Fibroblast of villous mesenchyme (primary cell): Measurements from ENCODE around the gene BATF2. TPM values are rescaled to one million over a fixed set of nuclear protein-coding genes. Genes with fewer than 3 reads are reported as not detected.
A peak's percentile ranks its signal among the peaks of the same experiment; 100 is the strongest.

Source experiments
- DNase-seq: peaks from one replicate; pipeline ENCODE4 v3.0.0-alpha.2; 2010; ENCODE audit warnings: low read depth
- H3K4me3 ChIP-seq: 2 replicates; pipeline ENCODE4 v1.5.1; 2011; ENCODE audit warnings: low read depth, mild to moderate bottlenecking, low read length
- CTCF ChIP-seq: IDR thresholded peaks from 2 replicates; pipeline ENCODE4 v1.5.1; 2012; ENCODE audit warnings: low read depth, mild to moderate bottlenecking, low read length; ENCODE audit not compliant: insufficient read depth
- small RNA-seq: library from RNA; depleted of rRNA; stranded (forward); fragments of <200 nt; gene quantifications from one replicate; pipeline ENCODE3, GENCODE V24; 2012
- total RNA-seq: library from RNA; depleted of rRNA; stranded (reverse); fragments of >200 nt; gene quantifications from 2 replicates; pipeline ENCODE4 v1.2.3, GENCODE V29; 2012

The BATF2 gene
- total RNA-seq, 1 donor = 0.86 TPM

GRCh38 chr11:64951529-64951928 is 45.2 kb downstream of the BATF2 start:
- H3K4me3 ChIP-seq = no peak overlapping the region
- DNase-seq = no peak
- TF ChIP-seq CTCF = no peak

GRCh38 chr11:64947208-64947814 is 49.5 kb downstream of the BATF2 start:
- peak; percentile 16 for DNase-seq

More at GRCh38 chr11:64947208-64947814, 49.5 kb downstream of the BATF2 start:
- no peak overlapping the region for H3K4me3 ChIP-seq
- peak; percentile 28 for TF ChIP-seq CTCF

Small RNA genes lying within 50 kb of the gene (small RNA-seq; reads per million reads assigned to genes)
- gene MIR6879 (not detected), gene SNX15 (not detected)

Other genes starting within 250 kb of the BATF2 start
- 0.64 and 1.7 TPM in 2 replicates for gene PYGM, start 237.0 kb downstream of the BATF2 start, total RNA-seq
- gene SF1, start 218.4 kb downstream of the BATF2 start, total RNA-seq = 95.3 and 95.9 TPM in 2 replicates
- 10.8 and 16.4 TPM in 2 replicates for gene MAP4K2, start 193.8 kb downstream of the BATF2 start, total RNA-seq
- 13.5 and 17.7 TPM in 2 replicates for gene MEN1, start 186.4 kb downstream of the BATF2 start, total RNA-seq
- gene CDC42BPG, start 152.3 kb downstream of the BATF2 start, total RNA-seq = under 0.01 TPM in 2 replicates
- gene EHD1, start 118.3 kb downstream of the BATF2 start, total RNA-seq = 80.2 and 93.7 TPM in 2 replicates
- 12.1 and 13.2 TPM in 2 replicates for gene ATG2A, start 79.8 kb downstream of the BATF2 start, total RNA-seq
- 11.6 and 14.2 TPM in 2 replicates for gene PPP2R5B, start 72.3 kb downstream of the BATF2 start, total RNA-seq
- gene GPHA2, start 61.1 kb downstream of the BATF2 start, total RNA-seq = not detected in 2 replicates
- gene MAJIN, start 24.9 kb downstream of the BATF2 start, total RNA-seq = not detected in 2 replicates
- gene ARL2, start 17.2 kb upstream of the BATF2 start, total RNA-seq = 44.5 and 73.4 TPM in 2 replicates
- 12.5 and 14.5 TPM in 2 replicates for gene SNX15, start 30.5 kb upstream of the BATF2 start, total RNA-seq
- gene SAC3D1, start 44.2 kb upstream of the BATF2 start, total RNA-seq = 10.4 and 13.5 TPM in 2 replicates
- gene NAALADL1, start 61.6 kb upstream of the BATF2 start, total RNA-seq = 23.7 and 27.4 TPM in 2 replicates
- 7.4 and 15.5 TPM in 2 replicates for gene CDCA5, start 87.1 kb upstream of the BATF2 start, total RNA-seq
- 28.9 and 46.7 TPM in 2 replicates for gene ZFPL1, start 87.3 kb upstream of the BATF2 start, total RNA-seq
- gene VPS51, start 99.2 kb upstream of the BATF2 start, total RNA-seq = 104 and 169 TPM in 2 replicates
- 31.6 and 45.8 TPM in 2 replicates for gene TM7SF2, start 114.9 kb upstream of the BATF2 start, total RNA-seq
- gene ZNHIT2, start 120.7 kb upstream of the BATF2 start, total RNA-seq = 11.2 and 15.1 TPM in 2 replicates
- 137 and 279 TPM in 2 replicates for gene FAU, start 125.2 kb upstream of the BATF2 start, total RNA-seq
- 41.2 and 54.4 TPM in 2 replicates for gene MRPL49, start 125.3 kb upstream of the BATF2 start, total RNA-seq
- gene SYVN1, start 137.5 kb upstream of the BATF2 start, total RNA-seq = 13.0 and 13.5 TPM in 2 replicates
- not detected in 2 replicates for gene SPDYC, start 173.3 kb upstream of the BATF2 start, total RNA-seq
- 123 and 133 TPM in 2 replicates for gene CAPN1, start 185.0 kb upstream of the BATF2 start, total RNA-seq